ENCODE data around the gene RABGAP1.
"Not testable (repeated sequence)": the region's sequence is repeated elsewhere in the genome, so short reads cannot be mapped to it uniquely, and the experiment has no call there.

RABGAP1 gene

DNA sequence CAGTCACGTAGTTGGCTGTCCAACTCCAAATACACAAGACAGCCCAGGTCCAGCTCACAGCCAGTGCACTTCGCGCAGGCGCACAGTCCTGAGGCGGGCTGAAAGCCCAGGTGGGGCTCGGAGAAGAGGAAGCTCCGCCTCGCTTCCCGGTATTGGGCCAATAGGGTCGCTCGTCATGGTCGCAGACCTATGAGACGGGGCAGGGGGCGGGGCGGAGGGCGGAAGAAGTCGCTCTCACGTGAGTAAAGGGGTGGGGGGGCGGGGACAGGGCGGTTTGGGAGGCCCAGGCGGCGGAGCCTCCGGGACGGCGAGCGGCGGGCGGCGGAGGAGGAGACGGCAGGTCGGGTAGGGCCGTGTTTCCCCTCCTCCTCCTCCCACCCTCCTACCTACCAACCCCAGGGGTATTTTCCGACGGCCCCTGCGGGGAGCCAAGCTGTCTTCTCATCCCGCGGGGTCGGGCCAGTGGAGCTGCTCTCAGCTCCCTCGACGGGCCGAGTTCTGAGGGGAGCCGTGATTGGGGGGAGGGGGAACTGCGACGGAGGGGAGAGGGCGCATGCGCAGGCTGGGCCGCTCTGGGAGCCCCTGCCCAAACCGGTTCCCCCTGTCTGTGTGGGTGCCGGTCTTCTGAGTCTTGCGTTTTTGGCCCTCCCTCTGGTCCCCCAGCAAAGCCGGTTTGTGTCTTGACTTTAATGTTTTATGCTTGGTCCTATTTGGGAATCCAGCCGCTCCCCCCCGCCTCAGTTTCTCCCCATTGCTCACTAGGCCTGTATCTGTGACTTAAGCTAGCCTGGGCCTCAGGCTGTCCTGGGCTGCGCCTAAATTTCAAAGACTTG, at the start of gene RABGAP1:
TSS of gene RABGAP1 (plus strand) at position 272 of the 833 bp plus-strand sequence. CDS start 16,040 bp downstream, outside the sequence.
- DNase-seq (ENCODE audit: low read depth in 3 of 3): peak; percentile 98 to 99 (median 98)

DNA sequence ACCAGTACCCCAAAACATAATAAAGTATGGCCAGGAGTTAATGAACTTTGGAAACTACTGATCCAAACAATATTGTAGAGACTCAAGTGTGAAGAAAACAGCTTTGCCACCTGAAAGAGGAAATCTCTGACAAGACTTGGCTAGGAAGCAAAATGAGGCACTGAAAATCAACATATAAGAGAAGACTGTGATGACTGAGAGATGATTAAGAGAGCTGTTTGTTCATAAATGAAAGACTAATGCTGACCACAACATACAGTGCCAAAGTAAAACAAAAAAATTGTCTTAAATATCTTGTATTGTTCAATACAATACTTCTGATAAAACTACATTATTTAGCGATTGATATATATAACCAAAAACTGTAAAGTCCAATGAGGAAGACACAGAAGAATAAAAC, 42.9 kb upstream of the RABGAP1 start:
- DNase-seq (ENCODE audit: low read depth in 3 of 3): no peak

DNA sequence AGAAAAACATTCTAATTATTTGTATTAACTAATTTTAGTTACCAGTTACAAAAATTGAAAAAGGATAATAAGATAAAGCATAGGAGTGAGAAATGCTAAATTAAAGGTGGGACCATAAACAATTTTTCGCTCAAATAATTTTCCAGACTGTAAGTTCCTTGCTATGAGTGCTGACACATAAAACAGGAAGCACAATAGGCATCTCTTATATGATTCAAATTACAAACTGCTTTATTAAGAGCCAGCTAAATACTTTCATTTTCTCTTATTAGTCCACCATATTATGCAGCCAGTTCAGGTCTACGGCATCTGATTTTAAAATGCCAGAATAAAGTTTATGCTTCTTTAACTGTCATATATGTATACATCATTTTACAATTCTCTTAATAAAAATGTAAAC, 40.0 kb upstream of the RABGAP1 start:
- DNase-seq (ENCODE audit: low read depth in 3 of 3): no peak

DNA sequence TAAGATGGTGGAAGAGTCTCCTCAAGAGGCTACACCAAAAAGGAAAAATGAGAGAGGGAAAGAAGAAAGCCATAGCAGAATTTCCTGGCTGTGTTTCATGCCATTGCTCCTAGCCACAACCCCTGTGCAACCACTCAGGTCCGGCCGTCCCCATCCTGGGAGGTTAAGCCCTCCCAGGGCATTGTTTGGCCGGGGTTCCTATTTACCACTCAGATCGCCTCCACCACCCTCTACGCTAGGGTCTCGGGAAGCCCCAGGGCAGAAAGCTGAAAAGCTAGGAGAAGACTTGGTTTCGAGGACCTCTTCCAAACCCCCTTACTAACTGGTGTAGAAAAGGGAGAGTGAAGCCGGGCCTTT, 36.4 kb upstream of the RABGAP1 start:
- DNase-seq (ENCODE audit: low read depth in 3 of 3): peak in 1 of 3 experiments; percentile 19

DNA sequence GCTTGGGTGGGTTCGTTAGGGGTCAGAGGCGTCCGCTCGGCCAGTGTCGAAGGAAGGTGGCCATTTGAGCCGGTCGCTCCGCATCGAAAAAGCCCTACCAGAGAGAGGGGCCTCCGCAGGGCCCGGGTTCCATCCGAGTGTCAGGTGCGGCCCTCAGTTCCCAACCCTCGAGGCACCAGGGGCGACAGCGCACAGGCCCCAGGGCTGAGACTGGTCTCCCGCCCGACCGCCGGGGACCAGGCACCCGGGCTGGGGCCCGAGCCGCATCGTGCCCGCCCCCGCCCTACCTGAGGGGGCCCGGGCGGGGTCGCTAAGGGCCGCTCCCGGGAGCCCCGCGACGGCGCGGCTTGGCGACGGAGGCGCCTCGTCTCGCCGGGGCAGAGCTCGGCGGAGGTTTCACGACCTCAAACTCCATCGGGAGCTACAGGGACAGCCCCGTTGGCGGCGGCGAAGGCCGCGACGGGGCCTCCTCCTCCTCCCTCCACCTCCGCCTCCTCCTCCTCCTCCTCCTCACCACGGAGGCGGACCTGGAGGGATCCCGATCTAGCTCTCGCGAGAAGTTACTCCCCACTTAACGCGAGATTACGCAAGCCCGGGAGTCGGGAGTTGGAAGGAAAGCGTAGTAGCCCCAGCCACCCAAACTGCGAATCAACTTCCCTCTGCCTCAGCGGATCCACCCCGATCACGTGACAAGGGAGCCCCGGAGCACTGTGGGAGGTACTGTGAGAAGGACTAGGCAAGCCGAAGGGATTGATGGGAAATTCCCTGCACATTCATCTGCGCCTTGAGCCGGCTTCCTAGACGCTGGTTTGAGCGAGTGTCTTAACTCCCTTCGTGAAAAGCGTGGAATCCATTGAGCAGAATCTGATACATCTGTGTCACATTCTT, 35.8 kb upstream of the RABGAP1 start, which contains the start of gene RC3H2:
TSS of gene RC3H2 (minus strand) at position 537 of the 888 bp plus-strand sequence. CDS start 7,850 bp downstream, outside the sequence.
- DNase-seq (ENCODE audit: low read depth in 3 of 3): peak; percentile 91 to 96 (median 94)

DNA sequence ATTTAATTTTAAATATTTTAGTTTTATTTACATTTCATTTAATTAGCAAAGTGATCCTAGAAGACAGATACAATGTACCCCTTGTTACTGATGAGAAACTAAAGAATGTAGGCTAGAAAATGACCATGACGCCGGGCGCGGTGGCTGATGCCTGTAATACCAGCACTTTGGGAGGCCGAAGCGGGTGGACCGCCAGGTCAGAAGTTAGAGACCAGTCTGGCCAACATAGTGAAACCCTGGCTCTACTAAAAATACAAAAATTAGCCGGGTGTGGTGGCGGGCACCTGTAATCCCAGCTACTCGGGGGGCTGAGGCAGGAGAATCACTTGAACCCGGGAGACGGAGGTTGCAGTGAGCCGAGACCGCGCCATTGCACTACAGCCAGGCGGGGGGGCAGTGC, 34.7 kb upstream of the RABGAP1 start:
- DNase-seq (ENCODE audit: low read depth in 3 of 3): not testable (repeated sequence)

DNA sequence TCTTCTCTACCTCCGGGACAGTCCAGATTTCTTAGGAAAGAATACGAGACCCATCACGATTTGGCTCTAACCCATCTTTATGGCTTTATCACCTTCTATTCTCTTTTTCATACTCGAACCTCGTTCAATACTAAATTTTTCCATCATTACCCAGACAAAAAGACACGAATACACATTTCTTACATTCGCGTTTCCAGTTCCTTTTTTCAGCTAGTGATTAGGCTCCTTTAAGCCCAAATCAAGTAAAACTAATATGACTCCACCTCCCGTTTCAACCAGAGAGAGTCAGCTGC, 28.2 kb upstream of the RABGAP1 start:
- no peak for DNase-seq (ENCODE audit: low read depth in 3 of 3)

DNA sequence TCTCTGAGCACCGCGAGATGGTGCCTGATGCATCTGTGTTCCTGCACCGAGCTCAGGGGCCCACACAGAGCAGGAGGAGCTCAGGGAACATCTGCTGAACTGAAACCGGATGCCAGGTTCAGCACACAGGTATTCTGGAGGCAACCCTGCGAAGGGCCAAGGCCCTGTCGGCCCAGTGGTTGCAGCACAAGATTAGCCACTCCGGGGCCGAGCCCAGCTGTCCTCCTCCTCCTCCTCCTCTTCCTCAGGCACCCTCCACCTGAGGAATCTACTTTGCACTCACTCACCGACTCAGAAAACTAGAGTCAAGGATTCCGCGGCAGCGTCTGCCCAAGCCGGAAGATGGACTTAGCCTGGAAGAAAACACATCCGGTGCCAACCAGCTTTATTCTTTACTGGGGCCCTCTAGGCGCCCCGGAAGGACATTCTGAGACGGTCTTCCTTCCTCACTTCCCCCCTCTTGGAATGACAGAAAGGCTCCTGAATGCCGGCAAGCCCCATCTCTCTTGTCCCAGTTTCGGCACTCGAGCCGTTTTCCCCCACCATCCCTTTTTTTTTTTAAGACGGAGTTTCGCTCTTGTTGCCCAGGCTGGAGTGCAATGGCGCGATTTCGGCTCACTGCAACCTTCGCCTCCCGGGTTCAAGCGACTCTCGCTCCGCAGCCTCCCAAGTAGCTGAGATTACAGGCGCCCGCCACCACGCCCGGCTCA, 27.7 kb upstream of the RABGAP1 start, which contains the start of gene ZBTB6:
TSS of gene ZBTB6 (minus strand) at position 360 of the 710 bp plus-strand sequence. CDS start 1,251 bp downstream, outside the sequence.
- DNase-seq (ENCODE audit: low read depth in 3 of 3): peak; percentile 46 to 62 (median 53)

DNA sequence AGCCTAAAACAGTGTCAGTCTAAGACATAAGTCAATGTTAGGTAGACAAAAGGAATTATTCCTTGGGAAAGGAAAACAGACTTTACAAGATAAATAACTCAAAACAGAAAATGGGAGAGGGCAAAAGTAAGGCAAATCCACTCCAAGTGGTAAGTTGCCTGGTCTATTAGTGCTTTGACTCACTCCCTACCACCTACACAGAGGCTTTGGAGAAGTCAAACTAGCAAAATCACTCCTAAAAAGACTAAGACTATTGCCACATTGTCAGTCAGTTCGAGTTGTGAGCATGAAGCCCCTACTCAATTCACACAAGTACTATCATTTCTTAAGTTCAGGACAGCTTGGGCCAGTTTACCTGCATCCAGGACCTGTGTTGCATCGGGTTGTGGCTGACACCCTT, 22.5 kb upstream of the RABGAP1 start:
- no peak for DNase-seq (ENCODE audit: low read depth in 3 of 3)

DNA sequence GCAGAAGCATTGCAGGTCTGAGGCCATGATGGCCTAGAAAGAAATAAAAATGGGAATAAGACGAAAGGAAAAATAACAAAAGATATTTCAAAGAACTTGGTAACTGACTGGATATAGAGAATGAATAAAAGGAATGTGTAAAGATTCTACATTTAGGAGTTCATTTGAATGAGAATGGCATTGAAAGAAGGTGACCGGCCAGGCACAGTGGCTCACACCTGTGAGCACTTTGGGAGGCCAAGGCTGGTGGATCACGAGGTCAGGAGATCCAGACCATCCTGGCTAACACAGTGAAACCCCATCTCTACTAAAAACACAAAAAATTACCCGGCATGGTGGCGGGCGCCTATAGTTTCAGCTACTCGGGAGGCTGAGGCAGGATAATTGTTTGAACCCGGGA, 18.1 kb upstream of the RABGAP1 start:
- DNase-seq (ENCODE audit: low read depth in 3 of 3): no peak

DNA sequence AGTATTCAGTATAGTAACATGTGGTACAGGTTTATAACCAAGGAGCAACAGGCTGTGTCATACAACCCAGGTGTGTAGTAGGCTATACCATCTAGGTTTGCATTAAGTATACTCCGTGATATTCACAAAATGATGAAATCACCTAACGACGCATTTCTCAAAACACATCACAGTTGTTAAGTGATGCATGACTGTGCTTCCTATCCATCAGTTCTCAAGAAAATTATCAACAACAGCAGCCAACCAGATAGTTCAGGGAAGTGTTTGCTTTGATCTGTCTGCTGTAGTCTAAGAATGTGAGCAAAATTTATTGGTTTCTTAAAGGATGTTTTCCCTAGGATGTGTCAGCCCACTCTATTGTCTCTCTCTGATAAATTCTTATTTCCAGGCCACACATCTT, 16.9 kb upstream of the RABGAP1 start:
- no peak for DNase-seq (ENCODE audit: low read depth in 3 of 3)

DNA sequence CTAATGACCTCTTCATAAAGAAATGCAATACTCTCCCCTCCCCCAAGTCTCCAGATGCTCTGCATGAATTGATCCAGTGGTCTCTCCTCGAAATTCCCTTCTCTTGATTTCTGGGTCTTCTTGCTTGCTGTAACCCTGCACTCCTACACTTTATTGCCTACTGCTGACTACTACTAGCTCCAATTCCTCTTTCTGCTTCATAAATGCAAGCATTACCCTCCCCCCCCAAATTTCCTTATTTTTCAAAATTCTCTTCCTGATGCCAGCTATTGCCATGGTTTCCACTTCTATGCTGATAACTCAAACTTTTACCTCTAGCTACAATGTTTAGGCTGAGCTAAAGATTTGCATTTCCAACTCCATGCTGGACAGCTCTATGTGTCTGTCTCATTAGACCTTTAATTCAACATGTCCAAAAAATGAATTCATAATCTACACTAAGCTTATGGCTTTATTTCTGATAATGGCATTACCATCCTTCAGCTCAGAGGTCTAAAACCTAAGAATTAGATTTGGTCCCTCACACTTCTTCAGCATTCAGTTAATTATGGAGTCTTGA, 10.9 kb upstream of the RABGAP1 start:
- no peak for DNase-seq (ENCODE audit: low read depth in 3 of 3)

DNA sequence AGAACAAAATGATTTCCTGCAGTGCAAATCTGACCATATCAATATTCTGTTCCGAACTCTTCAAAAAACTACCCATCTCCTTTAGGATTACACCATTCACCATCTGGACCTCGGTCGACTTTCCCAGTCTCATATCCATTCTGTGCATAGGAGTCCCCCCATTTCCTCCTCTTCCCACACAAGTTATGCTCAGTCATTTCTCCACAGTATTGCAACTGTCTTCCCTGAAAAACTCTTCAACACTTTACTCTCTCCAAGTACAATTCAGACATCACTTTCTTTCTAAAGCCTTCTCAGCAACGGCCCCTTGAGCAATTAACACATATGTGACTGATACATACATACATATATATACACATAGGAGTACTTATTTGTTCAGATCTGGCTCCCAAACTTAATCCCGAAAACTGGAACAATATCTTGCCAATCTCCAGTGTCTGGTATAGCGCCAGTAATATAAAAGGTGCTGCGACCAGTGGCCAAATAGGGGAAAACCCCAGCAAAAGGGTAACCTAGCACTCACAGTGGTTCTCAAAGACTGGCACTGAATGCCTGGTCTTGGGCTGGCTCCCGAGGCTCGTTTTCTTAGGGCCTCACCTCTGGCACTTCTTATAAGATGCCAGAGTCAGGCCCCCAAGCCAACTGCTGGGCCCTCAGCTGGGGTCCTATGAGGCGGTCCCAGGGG, 10.1 kb upstream of the RABGAP1 start:
- no peak for DNase-seq (ENCODE audit: low read depth in 3 of 3)

DNA sequence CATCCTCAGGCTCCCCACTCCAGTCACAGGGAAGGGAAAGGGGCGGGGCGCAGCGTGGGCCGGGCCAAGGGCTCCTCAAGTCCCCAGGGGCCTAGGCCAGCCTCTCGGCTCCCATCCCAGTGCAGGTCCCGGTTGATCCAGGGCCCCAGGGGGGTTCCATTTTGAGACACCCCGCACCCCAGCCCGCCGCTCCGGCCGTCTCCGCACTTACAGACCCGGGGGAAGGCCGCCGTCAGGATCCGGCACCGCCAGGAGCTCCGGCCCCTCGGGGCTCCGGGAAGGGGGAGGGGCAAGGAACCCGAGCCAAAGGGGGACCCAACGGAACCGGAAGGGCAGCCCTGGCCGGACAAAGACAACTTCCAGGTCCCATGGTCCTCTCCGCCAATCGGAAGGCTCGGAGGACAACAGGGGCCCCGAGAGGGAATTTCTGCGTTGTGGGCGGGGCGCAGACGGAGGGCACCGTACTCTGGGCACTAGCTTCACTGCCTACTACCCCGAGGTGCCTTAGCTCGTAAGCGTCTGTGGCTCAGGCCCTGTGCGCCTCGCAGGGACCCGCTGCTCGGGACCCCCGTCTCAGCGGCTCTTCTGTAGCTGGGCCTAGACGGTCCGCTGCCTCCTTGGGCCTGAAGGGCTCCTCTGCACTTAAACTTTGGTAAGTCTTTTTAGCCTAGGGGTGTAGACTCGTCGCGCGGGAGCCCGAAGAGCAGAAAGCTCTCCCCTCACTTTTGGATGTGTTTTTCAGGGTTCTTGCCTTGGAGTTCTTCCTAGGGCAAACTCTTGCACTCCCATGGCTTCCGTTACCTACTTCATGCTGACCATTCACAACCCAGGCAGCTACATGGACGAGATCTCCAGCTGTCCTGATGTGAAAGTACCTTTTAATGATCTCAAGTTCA, 9.3 kb upstream of the RABGAP1 start, which contains the start of gene ZBTB26:
TSS of gene ZBTB26 (minus strand) at position 287 of the 896 bp plus-strand sequence. CDS start 11,578 bp downstream, outside the sequence.
- DNase-seq (ENCODE audit: low read depth in 3 of 3): peak; percentile 82 to 91 (median 85)

DNA sequence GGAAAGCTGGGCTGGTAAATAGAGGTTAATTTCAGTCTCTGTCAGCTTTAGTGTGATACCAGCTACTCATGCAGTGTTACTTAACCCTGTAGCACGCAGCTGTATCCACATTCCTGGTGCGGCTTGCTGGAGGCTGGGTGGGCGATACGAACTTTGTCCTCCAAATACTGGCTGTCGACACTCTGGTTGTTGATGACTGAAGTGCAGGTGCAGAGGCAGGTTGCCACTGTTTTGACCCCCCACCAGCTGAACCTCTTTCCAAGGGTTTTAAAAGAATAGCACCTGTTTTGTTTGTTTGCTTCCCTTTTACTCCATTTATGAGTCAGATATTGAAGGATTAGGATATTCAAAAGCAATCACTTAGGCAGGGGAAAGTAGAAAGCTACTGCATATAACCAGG, 4.4 kb upstream of the RABGAP1 start:
- DNase-seq (ENCODE audit: low read depth in 3 of 3): no peak

DNA sequence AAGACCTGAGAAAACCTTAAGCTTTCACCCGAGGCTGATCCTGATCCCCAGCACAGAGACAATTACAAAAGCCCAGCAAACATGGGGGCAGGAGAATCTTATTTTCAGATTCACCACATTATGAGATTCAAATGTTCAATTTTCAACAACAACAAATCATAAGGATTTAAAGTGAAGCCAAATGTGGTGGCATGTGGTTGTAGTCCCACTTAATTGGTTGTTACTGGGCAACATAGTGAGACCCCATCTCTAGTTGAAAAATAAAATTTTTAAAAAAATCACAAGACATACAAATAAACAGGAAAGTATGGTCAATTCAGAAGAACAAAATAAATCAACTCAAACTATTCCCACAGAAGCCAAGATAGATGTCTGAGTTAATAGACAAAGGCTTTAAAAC, 3.9 kb upstream of the RABGAP1 start:
- no peak for DNase-seq (ENCODE audit: low read depth in 3 of 3)

DNA sequence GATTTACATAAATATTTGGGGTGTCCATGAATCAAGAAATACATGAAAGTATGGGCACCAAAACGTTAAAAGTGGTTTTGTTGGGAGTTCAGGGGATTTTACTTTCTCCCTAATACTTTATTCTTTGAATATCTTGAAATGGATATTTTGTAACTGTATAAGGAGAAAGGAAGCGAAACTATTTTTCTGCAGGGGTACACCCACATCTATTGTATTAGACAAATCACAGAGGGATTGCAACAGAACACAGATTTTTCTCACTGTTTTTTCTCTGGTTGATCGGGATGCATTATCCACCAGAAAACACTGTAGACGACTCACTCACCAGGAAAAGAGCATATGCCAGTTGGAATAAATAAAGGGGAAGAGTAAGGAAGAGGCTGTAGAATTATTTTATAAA, 1.2 kb upstream of the RABGAP1 start:
- DNase-seq (ENCODE audit: low read depth in 3 of 3): no peak

DNA sequence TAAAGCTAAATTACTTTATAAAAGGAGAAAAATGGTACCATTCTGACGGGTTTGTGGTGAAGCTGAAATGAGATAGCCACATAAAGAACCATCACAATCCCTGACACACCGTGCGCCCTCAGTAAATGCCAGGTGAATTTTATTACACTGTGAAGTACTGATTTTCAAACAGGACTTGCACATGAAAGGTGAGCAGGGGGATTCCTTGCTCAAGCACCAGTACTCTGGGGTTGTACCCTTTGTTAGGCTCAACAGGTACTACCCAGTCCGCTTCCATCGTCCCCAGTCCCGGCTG, 419 bp upstream of the RABGAP1 start:
- DNase-seq (ENCODE audit: low read depth in 3 of 3): no peak

DNA sequence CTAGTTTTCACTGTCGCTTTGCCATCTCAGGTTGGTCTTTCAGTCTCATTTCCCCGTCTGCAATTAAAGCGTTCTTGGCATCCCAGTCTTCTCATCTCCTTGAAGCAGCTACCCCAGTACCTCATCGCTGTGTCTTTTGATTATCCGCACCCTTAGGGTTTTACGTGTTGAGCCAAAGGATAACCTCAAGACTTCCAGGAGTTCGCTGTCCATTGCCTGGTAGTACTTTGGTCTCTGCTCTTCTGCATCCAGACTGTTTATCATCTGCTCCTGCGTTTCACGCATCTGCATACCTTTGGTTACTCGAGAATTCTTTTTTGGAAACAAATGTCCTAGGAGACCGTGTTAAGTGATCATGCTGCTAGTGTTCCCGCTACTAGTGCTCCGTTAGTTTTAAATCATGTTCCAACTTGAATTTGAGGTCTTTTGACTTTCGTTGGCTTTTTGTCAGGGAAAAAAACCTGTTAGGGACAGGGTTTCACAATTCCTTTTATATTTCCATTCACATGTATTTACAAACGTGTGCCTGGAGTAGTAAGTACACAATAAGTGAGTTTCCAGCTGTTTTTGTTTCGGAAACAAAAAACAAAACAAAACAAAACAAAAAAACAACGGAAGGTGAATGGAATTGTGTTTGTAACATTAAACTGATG, 888 bp downstream of the RABGAP1 start:
- no peak for DNase-seq (ENCODE audit: low read depth in 3 of 3)
